WTC11 (cell line): ENCODE results near the gene CLIP1. TPM values are rescaled to one million over a fixed set of nuclear protein-coding genes. Genes with fewer than 3 reads are reported as not detected.

Experiments
- ATAC-seq: fragments of 200-7000 bp; cut with Tn5 transposase; 2 replicates; pipeline ENCODE4 v1.10.0; 2021; ENCODE audit warnings: mild to moderate bottlenecking, moderate library complexity
- CTCF ChIA-PET: fragments of 300-600 bp; sonication (Branson Sonifier 250); formaldehyde crosslinking; loops from one replicate; lab custom pipeline; 2021; ENCODE audit warnings: antibody characterized with exemption; lab: Charles Lee
- POLR2A ChIA-PET: fragments of 350-600 bp; sonication (Branson Sonifier 250); formaldehyde crosslinking; loops from one replicate; lab custom pipeline; 2021; ENCODE audit warnings: antibody characterized with exemption; lab: Charles Lee
- DNase-seq: peaks from one replicate; pipeline ENCODE4 v3.0.0; 2021; ENCODE audit warnings: low spot score
- H3K27ac Mint-ChIP-seq: 2 replicates; pipeline ENCODE4 v1.8.0; 2021; ENCODE audit warnings: mixed read lengths
- H3K27me3 Mint-ChIP-seq: 2 replicates; pipeline ENCODE4 v1.8.0; 2021; ENCODE audit warnings: low read depth, mild to moderate bottlenecking, moderate library complexity, mixed read lengths
- H3K36me3 Mint-ChIP-seq: 2 replicates; pipeline ENCODE4 v1.8.0; 2021; ENCODE audit warnings: mixed read lengths
- H3K4me1 Mint-ChIP-seq: 2 replicates; pipeline ENCODE4 v1.8.0; 2022; ENCODE audit warnings: mixed read lengths
- H3K4me3 Mint-ChIP-seq: 2 replicates; pipeline ENCODE4 v1.8.0; 2021; ENCODE audit warnings: mild to moderate bottlenecking, moderate library complexity, mixed read lengths
- H3K9me3 Mint-ChIP-seq: 2 replicates; pipeline ENCODE4 v1.8.0; 2021; ENCODE audit warnings: mixed read lengths
- CTCF ChIP-seq: fragments of 200-600 bp; IDR thresholded peaks from 2 replicates; pipeline ENCODE4 v1.8.0; 2022; ENCODE audit warnings: antibody characterized with exemption
- E2F5 ChIP-seq: sonication (generic); formaldehyde crosslinking; IDR thresholded peaks from 2 replicates; pipeline ENCODE4 v1.8.1; 2022; ENCODE audit warnings: mild to moderate bottlenecking, moderate library complexity, missing genetic modification reagents
- EMX1 ChIP-seq: fragments of 250-450 bp; sonication (Bioruptor Pico); IDR thresholded peaks from 2 replicates; pipeline ENCODE4 v1.8.0; 2021; ENCODE audit warnings: mild to moderate bottlenecking
- ERG ChIP-seq: fragments of 250-450 bp; sonication (Bioruptor Pico); IDR thresholded peaks from 2 replicates; pipeline ENCODE4 v1.8.0; 2021; ENCODE audit warnings: mild to moderate bottlenecking
- ETV6 ChIP-seq: sonication (generic); formaldehyde crosslinking; IDR thresholded peaks from 2 replicates; pipeline ENCODE4 v1.8.1; 2022; ENCODE audit warnings: mild to moderate bottlenecking, missing genetic modification reagents
- FOXP1 ChIP-seq: sonication (generic); formaldehyde crosslinking; IDR thresholded peaks from 2 replicates; pipeline ENCODE4 v1.8.0; 2022; ENCODE audit warnings: missing genetic modification reagents, mild to moderate bottlenecking, moderate library complexity, borderline replicate concordance
- IRF1 ChIP-seq: sonication (generic); formaldehyde crosslinking; IDR thresholded peaks from 2 replicates; pipeline ENCODE4 v1.8.0; 2023; ENCODE audit warnings: missing genetic modification reagents
- MXD4 ChIP-seq: fragments of 250-450 bp; sonication (Bioruptor Pico); IDR thresholded peaks from 2 replicates; pipeline ENCODE4 v1.8.0; 2021; ENCODE audit warnings: mild to moderate bottlenecking, moderate library complexity, borderline replicate concordance
- RELA ChIP-seq: sonication (generic); formaldehyde crosslinking; IDR thresholded peaks from 2 replicates; pipeline ENCODE4 v1.8.1; 2022; ENCODE audit warnings: missing genetic modification reagents, mild to moderate bottlenecking, borderline replicate concordance
- RORB ChIP-seq: fragments of 250-450 bp; sonication (Bioruptor Pico); IDR thresholded peaks from 2 replicates; pipeline ENCODE4 v1.9.0; 2021; ENCODE audit warnings: mild to moderate bottlenecking
- SMAD3 ChIP-seq: sonication (generic); formaldehyde crosslinking; IDR thresholded peaks from 2 replicates; pipeline ENCODE4 v1.8.0; 2022; ENCODE audit warnings: missing genetic modification reagents, mild to moderate bottlenecking, borderline replicate concordance
- TEAD1 ChIP-seq: sonication (generic); formaldehyde crosslinking; IDR thresholded peaks from 2 replicates; pipeline ENCODE4 v1.8.0; 2022; ENCODE audit warnings: mild to moderate bottlenecking, missing genetic modification reagents
- ZNF138 ChIP-seq: sonication (generic); formaldehyde crosslinking; conservative IDR thresholded peaks from 2 replicates; pipeline ENCODE4 v1.8.1; 2022; ENCODE audit warnings: mild to moderate bottlenecking, moderate library complexity, missing genetic modification reagents
- ZNF219 ChIP-seq: sonication (generic); formaldehyde crosslinking; IDR thresholded peaks from 2 replicates; pipeline ENCODE4 v1.8.0; 2023; ENCODE audit warnings: missing genetic modification reagents, mild to moderate bottlenecking, borderline replicate concordance
- ZNF232 ChIP-seq: sonication (generic); formaldehyde crosslinking; IDR thresholded peaks from 2 replicates; pipeline ENCODE4 v1.8.0; 2022; ENCODE audit warnings: mild to moderate bottlenecking, missing genetic modification reagents
- ZNF263 ChIP-seq: sonication (generic); formaldehyde crosslinking; IDR thresholded peaks from 2 replicates; pipeline ENCODE4 v1.8.1; 2022; ENCODE audit warnings: low read depth, mild to moderate bottlenecking, moderate library complexity, missing genetic modification reagents
- total RNA-seq: library from RNA; stranded (reverse); gene quantifications from 3 replicates; pipeline ENCODE4 v1.2.3, GENCODE V29; 2021
- TF ChIP-seq, protein P1 (sequence below): sonication (generic); formaldehyde crosslinking; IDR thresholded peaks from 2 replicates; pipeline ENCODE4 v1.8.1; 2022; ENCODE audit warnings: mild to moderate bottlenecking, missing genetic modification reagents, moderate library complexity, borderline replicate concordance
- TF ChIP-seq, protein P2 (sequence below): sonication (generic); formaldehyde crosslinking; conservative IDR thresholded peaks from 2 replicates; pipeline ENCODE4 v1.8.1; 2023; ENCODE audit warnings: mild to moderate bottlenecking, low read depth, missing genetic modification reagents, moderate library complexity
- TF ChIP-seq, protein P3 (sequence below): sonication (generic); formaldehyde crosslinking; IDR thresholded peaks from 2 replicates; pipeline ENCODE4 v1.8.1; 2023; ENCODE audit warnings: mild to moderate bottlenecking, missing genetic modification reagents, moderate library complexity

Gene CLIP1
- total RNA-seq, 1 experiment from 2014 or later, result 24.9 TPM

DNA sequence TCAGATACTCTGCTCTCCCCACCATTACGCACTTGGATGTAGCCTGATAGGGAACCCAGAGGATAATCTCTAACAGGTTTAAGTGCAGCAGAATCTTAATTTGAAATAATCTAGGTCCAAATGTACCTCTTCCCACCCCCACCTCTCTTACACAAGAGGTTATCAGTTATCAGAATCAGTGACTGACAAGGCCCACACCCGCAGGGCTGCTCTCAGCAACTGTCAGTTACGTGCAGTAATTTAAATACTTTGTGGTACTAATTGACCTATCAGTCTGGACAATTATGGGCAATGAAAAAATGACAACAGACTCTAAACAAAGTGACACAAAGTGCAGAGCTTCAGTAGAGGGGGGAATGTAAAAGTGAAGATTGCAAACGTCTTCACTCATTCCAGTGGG lies 74.0 kb downstream of the CLIP1 start:
- H3K27me3 Mint-ChIP-seq, result no peaks in the 10 kb centered on the region

More for the DNA sequence above, 74.0 kb downstream of the CLIP1 start:
- ATAC-seq (no peak), DNase-seq (no peak)
- H3K36me3 Mint-ChIP-seq, result peaks cover 6% of the 10 kb centered on the region
- no peaks in the 10 kb centered on the region for H3K4me1 Mint-ChIP-seq
- TF ChIP-seq CTCF (no peak), ERG (no peak), TEAD1 (CRISPR knock-in tag) (no peak), EMX1 (CRISPR knock-in tag) (no peak), ZNF263 (CRISPR knock-in tag) (no peak), RORB (CRISPR knock-in tag) (no peak), SMAD3 (CRISPR knock-in tag) (no peak), E2F5 (CRISPR knock-in tag) (no peak), ZNF138 (no peak), RELA (CRISPR knock-in tag) (no peak), ZNF232 (CRISPR knock-in tag) (no peak), MXD4 (no peak), FOXP1 (CRISPR knock-in tag) (no peak), ETV6 (CRISPR knock-in tag) (no peak), ZNF219 (CRISPR knock-in tag) (no peak), IRF1 (no peak)
- TF ChIP-seq, protein P1, sequence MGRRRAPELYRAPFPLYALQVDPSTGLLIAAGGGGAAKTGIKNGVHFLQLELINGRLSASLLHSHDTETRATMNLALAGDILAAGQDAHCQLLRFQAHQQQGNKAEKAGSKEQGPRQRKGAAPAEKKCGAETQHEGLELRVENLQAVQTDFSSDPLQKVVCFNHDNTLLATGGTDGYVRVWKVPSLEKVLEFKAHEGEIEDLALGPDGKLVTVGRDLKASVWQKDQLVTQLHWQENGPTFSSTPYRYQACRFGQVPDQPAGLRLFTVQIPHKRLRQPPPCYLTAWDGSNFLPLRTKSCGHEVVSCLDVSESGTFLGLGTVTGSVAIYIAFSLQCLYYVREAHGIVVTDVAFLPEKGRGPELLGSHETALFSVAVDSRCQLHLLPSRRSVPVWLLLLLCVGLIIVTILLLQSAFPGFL (CRISPR knock-in tag), result no peak
- TF ChIP-seq, protein P2, sequence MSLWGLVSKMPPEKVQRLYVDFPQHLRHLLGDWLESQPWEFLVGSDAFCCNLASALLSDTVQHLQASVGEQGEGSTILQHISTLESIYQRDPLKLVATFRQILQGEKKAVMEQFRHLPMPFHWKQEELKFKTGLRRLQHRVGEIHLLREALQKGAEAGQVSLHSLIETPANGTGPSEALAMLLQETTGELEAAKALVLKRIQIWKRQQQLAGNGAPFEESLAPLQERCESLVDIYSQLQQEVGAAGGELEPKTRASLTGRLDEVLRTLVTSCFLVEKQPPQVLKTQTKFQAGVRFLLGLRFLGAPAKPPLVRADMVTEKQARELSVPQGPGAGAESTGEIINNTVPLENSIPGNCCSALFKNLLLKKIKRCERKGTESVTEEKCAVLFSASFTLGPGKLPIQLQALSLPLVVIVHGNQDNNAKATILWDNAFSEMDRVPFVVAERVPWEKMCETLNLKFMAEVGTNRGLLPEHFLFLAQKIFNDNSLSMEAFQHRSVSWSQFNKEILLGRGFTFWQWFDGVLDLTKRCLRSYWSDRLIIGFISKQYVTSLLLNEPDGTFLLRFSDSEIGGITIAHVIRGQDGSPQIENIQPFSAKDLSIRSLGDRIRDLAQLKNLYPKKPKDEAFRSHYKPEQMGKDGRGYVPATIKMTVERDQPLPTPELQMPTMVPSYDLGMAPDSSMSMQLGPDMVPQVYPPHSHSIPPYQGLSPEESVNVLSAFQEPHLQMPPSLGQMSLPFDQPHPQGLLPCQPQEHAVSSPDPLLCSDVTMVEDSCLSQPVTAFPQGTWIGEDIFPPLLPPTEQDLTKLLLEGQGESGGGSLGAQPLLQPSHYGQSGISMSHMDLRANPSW (CRISPR knock-in tag), result no peak
- TF ChIP-seq, protein P3, sequence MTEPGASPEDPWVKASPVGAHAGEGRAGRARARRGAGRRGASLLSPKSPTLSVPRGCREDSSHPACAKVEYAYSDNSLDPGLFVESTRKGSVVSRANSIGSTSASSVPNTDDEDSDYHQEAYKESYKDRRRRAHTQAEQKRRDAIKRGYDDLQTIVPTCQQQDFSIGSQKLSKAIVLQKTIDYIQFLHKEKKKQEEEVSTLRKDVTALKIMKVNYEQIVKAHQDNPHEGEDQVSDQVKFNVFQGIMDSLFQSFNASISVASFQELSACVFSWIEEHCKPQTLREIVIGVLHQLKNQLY (CRISPR knock-in tag), result no peak
- POLR2A ChIA-PET, result no interaction called here
- H3K4me3 Mint-ChIP-seq, result no peak overlapping the region
- H3K9me3 Mint-ChIP-seq, result no peaks in the 10 kb centered on the region
- H3K27ac Mint-ChIP-seq, result no peak overlapping the region
- CTCF ChIA-PET, result interaction anchor here (0.6 kb wide), 1 partner anchor 1074 kb away, joined by 4 read pairs; no protein-coding TSS in a partner anchor
